CMK (cell line): ENCODE measurements around the gene ADGRF5.

Source experiments
- DNase-seq: peaks from one replicate; pipeline ENCODE4 v3.0.0-alpha.2; 2010; ENCODE audit warnings: low read depth

The ADGRF5 gene, protein sequence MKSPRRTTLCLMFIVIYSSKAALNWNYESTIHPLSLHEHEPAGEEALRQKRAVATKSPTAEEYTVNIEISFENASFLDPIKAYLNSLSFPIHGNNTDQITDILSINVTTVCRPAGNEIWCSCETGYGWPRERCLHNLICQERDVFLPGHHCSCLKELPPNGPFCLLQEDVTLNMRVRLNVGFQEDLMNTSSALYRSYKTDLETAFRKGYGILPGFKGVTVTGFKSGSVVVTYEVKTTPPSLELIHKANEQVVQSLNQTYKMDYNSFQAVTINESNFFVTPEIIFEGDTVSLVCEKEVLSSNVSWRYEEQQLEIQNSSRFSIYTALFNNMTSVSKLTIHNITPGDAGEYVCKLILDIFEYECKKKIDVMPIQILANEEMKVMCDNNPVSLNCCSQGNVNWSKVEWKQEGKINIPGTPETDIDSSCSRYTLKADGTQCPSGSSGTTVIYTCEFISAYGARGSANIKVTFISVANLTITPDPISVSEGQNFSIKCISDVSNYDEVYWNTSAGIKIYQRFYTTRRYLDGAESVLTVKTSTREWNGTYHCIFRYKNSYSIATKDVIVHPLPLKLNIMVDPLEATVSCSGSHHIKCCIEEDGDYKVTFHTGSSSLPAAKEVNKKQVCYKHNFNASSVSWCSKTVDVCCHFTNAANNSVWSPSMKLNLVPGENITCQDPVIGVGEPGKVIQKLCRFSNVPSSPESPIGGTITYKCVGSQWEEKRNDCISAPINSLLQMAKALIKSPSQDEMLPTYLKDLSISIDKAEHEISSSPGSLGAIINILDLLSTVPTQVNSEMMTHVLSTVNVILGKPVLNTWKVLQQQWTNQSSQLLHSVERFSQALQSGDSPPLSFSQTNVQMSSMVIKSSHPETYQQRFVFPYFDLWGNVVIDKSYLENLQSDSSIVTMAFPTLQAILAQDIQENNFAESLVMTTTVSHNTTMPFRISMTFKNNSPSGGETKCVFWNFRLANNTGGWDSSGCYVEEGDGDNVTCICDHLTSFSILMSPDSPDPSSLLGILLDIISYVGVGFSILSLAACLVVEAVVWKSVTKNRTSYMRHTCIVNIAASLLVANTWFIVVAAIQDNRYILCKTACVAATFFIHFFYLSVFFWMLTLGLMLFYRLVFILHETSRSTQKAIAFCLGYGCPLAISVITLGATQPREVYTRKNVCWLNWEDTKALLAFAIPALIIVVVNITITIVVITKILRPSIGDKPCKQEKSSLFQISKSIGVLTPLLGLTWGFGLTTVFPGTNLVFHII (N-terminal part only)

DNA sequence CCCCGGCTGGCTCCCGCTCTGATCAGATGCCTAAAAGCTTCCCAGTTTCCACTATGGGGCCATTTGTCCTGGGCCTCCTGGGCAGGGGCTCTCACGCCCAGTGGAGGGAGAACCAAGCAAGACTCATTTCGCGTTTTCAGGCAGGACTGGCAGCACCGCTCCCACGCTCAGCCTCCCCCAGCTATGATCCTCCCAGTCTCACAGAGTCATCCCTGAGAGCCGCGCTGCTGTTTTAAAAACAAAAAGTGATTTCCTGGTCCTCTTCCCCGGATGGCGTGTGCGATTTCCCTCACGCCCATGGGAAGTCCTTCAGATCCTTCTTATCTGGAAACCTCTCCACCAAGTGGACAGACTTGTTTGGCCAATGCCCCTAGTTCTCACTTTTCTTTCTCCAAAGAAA is at the start of gene ADGRF5:
Gene ADGRF5 (minus strand): TSS at position 208 of the 400 bp plus-strand sequence. CDS start 15,176 bp downstream, outside the sequence.
- no peak for DNase-seq

DNA sequence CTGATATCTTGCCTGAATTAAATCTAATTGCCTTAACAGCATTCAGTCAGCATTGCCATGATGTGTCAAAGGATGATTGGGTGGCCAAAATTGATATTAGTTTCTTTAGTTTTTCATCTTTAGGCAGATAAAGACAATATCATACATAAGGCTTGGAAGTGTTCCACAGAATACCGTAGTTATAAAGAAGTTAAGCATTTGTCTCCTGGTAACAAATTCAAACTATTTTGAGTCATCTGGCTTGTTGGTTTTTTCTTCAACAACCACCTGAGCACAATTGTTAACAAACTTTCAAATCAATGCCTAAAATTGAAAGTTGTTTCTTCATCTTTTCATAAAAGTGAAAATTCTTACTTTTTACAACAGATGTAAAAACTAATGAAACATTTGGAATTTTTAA is 47.5 kb upstream of the ADGRF5 start:
- no peak for DNase-seq

DNA sequence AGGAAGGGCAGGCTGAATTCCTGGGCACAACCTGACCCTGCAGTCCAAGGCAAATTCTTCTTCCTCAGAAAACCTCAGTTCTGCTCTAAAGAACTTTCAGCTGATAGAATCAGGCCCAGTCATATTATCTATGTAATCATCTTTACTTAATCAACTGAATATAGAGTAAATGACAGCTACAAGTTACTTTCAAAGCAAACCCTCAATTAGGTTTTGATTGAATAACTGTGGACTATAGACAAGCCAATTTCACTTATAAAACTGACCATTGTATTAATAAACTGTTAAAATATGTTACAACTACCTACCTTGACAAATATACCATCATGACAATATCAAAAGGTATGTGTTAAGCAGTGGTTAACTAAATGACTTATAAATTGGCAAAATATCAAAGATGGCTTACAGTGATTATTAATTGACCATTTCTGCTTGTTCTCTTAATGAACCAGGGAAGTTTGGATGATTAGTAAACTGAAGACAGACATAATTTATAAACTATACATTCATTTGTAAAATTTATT is 46.1 kb upstream of the ADGRF5 start:
- no peak for DNase-seq

DNA sequence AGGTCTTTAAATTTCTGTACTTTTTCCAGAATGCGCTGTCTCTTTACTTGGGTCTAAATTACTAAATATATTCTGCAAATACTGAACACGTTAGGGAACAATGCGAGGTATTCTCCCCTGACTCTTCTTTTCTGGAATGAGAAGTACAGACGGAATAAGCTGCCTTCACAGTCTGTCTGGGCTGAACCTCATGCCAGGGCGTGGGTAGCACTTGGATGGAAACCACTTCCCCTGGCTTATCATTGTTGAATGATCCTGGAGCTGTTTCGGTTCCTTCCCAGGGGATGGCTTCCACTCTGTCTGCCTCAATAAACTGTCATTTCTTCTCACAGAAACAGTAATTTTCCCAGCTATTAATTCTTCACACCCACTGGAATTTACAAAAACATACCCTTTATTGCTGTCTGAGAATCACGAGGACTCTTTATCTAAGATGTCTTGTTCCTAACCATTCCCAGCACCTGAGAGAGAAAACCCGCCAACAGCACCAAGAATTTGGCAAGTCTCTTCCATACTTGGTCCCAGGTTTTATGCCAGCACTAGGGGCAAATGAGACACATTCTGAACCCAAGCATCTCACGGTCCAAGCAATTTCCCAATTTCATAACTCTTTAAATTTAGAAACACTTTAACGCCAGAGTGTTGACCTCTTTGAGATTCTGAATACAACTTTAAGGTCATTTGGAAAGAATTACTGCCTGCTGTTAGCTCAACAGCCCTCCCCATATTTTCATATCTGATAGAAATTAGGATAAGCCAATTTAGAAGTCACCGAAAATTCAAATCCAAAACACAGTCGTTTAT is 43.2 kb upstream of the ADGRF5 start:
- DNase-seq: no peak

DNA sequence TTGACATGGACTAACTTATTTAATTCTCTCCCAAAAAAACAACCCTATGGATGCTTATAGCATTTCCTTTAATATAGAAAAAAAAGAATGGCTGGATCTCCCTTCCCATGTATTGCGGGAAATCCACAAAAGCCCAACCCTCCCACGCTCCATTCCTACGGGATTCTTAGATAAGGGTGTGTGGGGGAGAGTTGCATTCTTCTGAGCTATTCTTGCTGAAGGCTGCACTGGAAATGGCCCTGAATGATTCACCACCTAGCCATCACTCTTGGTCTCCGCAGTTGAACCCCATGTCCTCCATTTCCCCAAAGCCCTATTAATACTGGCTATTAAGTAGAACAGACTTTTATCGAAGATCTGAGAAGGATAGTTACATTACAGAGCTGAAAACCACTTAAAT is 41.9 kb upstream of the ADGRF5 start:
- DNase-seq: no peak

DNA sequence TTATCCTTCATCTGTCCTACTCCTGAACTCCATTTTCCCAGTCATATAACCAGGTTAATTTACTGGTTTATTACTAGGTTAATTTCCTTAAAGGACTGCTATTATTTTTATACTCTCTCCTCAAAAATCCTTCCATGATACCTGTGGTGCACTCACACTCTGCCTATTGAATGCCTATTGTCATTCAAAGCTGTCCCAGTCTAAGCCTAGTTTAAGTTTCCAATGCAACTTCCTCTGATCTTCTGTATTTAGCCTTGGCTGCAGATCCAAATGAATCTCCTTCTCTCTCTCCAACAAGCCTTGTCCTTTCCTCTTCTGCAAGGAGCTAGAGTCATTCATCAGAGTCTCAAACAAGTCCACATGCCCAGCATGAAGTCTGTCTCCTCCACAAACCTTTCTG is 41.3 kb upstream of the ADGRF5 start:
- DNase-seq: no peak

DNA sequence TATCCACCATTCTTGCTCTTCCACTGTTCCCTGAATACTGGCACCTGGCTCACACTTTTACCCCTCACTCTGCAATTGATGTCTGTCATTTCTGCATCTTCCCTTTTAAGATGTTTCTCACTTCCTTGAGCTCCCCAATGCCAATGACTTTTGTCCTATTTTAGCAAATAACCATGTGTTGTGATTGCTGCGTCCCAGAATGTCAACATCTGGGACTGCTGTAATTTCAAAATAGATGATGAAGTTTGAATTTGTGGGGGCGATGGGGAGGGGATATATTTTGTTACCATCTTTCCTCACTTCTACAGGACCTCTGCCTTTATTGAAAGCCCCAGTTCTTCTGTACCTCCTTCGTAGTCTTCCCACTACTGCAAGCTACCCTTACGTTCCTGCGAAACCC is 40.0 kb upstream of the ADGRF5 start:
- DNase-seq: no peak

DNA sequence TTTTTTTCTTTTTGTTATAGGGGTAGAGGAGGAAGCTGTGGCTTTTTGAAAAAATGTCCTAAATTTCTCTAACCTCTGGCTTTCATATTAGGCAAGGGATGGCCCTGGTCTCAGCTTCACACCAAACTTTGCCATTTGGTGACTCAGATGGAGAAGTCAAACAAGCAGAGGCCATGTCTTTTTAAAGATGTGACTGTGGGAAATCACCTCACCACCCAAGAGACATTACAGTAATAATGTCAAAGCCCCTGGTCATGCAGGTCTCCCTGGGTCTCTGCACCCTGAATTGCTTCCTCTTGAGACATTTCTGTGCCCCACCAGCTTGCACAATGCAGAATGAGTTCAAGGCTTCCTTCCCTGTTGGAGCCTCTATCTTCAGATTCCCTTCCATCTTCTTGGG is 39.5 kb upstream of the ADGRF5 start:
- DNase-seq: no peak

DNA sequence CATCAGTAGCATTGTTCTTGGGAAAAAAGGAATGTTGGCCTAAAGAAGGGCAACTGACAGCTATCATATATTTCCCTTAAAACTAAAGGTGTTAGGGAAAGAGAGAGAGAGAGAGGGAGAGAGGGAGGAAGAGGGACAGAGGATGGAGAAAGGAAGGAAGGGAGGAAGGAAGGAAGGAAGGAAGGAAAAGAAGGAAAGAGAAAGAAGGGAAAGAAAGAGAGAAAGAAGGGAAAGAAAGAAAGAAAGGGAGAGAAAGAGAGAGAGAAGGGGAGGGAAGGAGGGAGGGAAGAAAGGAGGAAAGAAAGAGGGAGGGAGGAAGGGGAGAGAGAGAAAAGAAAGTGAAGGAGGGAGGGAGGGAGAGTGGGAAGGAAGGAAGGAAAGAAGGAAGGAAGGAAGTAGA is 37.7 kb upstream of the ADGRF5 start:
- DNase-seq: no peak

DNA sequence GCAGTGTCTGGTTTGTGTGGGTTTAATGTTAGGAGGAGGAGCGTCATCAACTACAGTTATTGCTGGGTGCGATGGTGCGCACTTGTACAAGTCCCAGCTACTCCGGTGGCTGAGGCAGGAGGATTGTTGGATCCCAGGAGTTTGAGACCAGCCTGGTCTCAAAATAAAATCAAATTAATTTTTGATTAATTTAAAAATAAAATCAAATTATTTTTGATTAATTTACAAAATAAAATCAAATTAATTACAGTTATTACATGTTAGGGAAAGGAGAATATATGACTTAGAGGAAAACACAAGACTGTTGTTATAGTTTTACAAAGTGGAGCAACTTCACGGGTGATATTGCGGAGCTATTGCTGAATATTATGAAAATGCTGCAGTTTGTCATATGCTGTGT is 34.7 kb upstream of the ADGRF5 start:
- no peak for DNase-seq

DNA sequence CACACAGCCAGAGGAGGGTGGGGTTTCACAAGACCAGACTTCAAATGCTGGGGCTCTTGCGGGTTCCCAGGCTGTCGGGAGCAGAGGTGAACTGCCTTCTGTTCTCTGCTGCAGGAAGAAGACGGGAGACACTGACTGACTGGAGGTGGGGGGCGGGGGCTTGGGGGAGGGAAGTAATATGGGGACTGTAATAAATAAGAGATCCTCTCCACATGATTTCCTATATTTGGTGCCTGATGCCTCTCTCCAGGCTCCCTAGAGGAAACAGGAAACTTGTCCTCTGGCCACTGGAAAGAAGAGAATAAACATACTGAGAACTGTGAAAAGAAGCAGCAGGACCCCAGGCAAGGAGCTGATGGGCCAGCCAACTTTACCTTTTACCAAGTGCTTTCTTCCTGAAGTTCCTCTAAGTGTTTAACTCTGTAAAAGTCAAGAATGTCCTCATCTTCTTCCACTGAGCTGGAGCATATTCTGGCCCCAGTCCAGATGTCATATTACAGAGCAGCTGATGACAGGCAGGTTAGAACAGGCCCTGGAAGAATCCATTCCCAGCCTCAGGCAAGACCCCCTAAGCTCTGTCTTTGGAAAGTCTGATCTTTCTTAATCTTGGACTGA is 33.2 kb upstream of the ADGRF5 start:
- DNase-seq: no peak

DNA sequence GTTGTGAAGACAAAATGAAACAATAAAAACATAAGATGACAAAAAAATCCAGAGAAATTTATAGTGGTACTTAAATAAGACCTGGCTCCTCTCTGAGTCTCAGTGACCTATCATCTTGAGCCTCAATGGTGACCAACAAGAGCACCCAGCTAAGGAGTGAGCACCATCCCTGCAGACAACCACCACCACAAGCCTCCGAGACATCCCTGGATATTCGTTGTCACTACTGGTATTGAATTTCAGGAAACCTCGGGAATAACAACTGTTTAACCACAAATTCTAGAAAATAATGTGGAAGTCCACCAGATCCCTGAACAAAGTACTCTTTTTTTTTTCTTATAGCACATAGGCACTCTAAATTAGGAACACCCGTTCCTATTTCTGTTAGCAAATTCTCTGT is 32.2 kb upstream of the ADGRF5 start:
- no peak for DNase-seq

DNA sequence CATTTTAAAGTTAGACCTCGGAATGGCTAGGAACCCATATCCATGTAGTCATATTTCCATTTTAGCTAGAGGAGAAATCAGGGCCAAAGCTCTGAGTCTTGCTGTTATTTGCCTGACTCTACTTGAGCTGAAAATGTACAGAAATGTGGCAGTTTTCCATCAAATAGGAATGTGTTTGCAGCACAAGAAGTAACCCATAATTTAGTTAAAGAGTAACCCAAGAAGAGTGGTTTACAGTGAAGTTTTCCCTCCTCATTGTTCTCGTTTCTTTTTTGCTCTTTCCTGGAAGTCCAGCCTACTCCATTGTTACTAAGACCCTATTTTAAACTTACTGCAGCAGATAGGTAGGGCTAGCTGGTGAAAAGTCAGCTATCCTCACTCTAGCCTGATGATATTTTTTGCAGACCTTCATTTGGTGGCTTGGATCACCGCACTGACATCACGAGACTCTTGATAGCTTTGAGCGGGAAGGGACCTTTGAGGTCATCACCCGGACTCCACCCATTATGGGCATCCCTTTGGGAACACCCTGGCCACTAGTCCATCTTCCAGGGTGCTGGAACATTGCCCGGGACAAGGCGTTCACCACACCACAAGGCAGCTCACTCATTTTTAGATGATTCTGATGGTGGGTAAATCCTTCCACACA is 28.0 kb upstream of the ADGRF5 start:
- no peak for DNase-seq

DNA sequence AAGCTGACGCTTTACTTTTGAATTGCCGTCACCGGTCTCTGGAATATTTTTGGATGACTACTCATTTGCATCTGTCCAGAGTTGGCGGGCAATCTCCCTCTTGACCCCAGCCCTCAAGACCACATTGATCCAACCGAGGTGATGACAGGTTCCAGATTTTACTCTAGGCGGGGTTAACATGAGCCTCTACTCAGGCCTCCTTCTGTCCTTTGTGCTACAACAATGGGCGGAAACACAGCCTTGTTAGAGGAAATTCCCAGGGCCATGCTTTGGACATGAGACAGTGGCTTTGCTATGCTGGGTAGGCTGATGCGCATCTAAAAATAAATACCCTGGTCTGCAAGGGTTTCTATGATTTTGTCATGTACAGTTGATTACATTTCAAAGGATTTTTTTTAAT is 27.0 kb upstream of the ADGRF5 start:
- no peak for DNase-seq

DNA sequence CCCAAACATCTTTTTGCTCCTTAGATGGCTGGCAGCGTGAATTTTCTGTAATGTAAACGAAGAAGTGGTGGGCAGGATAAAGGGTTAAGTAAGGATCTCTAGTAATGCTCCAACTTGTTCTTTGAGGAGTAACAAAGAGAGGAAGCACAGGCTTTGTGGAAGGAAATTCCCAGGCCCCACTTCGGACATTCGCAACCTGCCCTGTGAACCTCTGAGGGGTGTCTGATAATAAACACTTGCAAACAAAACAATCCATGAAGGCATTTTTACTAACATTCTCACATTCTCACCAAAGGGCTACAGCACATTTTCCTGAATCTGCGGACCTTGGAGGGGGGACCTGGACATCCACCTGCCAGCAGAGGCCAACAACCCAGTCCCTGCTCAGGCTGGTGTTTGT is 25.8 kb upstream of the ADGRF5 start:
- DNase-seq: no peak

DNA sequence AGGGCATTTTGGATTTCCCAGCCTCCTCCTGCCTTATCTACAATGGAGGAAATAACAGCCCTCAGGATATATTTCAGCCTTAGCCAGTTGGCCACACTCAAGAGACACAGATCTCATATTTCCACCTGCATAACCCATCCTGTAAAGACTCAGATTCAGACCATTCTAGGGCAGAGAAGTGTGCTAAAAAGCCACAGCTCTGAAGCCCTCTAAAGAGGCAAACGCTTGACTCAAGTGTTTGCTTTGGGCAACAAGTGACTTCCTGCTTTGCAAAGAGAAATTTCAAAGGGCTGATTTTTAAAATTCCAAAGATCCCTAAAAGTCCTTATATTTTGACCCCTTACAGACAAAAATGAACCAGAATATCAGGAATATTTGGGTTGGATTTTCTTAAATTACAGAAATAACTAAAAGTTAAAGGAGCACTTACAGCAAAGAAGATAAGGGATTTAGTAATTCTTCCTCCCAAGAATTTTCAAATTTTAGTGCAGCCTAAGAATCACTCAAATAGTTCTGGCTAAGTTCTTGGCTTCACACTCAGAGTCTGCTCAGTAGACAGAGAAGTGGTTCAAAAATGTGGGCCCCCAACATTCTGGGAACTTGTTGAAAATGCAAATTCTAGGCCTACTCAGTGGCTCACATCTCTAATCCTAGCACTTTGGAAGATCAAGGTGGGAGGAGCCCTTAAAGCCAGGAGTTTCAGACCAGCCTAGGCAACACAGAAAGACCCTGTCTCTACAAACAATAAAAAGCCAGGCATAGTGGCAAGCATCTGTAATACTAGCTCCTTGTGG is 18.9 kb upstream of the ADGRF5 start:
- DNase-seq: no peak

DNA sequence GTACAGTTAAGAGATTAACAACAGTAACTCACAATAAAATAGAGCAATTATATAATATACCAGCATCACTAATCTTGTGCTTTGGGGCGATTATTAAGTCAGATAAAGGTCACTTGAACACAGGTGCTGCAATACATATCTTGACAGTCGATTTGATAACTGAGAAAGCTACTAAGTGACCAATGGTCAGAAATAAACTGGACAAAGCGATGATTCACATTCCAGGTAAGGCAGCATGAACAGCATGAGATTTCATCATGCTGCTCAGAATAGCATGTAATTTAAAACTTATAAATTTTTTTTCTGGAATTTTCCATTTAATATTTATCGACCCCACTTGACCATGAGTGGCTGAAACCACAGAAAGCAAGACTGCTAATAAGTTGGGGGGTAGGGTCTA is 15.9 kb upstream of the ADGRF5 start:
- no peak for DNase-seq

DNA sequence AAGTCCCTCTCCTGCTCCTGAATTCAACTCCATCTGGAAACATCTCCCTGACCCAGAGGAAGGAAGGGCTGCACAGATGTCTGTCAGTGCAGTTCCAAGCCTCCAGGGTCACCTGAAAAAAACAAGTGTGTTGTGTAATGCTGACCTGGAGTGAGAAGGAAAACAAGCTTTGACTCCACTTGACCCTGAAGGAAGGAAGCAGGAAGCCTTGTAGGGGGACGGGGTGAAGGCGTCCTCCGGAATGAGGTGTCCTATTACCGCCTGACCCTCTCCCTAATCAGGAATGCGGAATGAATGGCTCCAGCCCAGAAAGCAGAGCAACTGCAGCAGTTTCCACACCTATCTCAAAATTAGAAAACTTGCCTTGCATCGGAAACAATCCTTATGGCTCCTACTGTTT is 13.9 kb upstream of the ADGRF5 start:
- no peak for DNase-seq

DNA sequence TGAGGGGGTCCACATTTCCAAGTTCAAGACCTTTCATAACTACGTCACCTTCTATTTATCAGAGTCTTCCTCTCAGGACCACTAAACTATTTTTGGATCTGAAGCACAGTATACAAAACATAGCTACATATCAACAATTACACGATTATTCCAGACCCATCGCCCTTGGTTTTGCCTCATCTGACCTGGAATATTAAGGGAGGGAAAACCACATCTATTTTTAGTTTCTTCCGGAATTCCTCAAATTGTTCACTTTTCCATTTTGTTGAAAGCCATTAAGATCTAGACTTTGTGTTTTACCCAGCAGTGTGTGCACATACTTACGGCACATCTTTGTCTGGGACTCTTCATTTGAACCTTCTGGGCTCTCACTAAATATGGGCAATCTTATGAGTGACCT is 12.0 kb upstream of the ADGRF5 start:
- DNase-seq: no peak
